ENCODE results near the gene SPATS2L. TPM values are rescaled to one million over a fixed set of nuclear protein-coding genes. Genes with fewer than 3 reads are reported as not detected.

SPATS2L gene
- total and polyA plus RNA-seq, 2 donors (not counting 1 experiment from before 2014, with no cell fraction given) = 0.27 to 0.44 TPM

DNA sequence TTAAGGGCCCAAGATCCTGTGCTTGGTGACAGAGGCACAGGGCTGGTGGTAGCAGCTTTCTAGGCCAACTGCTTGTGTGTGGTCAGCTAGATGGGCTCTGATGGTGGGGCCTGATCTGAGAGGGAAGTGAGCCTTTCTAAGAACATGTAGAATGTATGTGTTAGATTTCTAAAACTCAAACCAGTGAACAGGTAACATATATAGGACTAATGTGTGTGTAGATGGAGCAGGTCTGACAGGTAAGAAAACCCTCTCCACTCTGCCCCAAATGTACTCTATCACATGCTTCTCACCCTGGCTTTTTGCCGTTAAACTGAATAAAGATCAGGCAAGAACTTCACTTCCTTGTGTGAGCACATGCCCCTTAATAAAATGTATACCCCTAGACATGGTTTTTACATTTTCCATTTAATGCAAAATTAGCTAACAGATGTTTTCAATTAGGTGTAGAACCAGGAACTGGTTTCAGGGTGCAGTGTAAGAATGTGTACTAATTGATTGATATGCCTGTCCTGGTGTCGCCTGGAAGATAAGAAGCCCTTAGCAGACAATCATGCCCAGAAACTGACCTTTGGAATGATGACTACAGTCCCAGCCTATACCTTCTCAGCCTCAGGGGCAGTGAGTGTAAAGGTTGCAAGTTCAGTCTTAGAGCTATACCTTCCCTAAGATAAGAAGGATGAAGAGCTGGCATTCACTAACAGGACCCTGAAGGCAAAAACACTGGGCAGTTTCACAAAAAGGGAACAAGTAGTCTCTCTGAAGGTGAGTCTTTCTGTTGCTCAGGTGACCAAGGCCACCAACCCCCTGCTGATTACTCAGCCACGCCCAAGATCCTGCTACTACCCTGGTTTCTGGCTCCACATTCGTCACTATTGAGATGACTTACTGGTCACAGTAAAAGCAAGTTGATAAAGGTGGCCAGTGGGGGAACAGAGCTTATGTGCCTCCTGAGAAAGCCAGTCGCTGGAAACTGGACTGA lies 71.2 kb downstream of the SPATS2L start:
- Histone ChIP-seq H3K27ac (ENCODE audit: low read length in 2 of 2) (no peak overlapping the region), H3K9me3 (ENCODE audit: control extremely low read depth in 1 of 3, control insufficient read depth in 2 of 3, insufficient read depth in 1 of 3, low read length in 2 of 3) (no peaks in the 10 kb centered on the region), H3K36me3 (replicated peaks in 1 of 2; ENCODE audit: control extremely low read depth in 1 of 2, control insufficient read depth in 1 of 2, extremely low read depth in 1 of 2, insufficient read depth in 2 of 2, low read length in 1 of 2) (no peaks in the 10 kb centered on the region), H4K20me1 (ENCODE audit: control insufficient read depth, insufficient read depth, low read length, poor library complexity, severe bottlenecking) (no peaks in the 10 kb centered on the region), H3K4me2 (replicated peaks; ENCODE audit: low read depth, low read length, poor library complexity, severe bottlenecking) (no peak overlapping the region), H3K4me3 (ENCODE audit: control extremely low read depth in 1 of 5, extremely low read depth in 1 of 5, insufficient read depth in 1 of 5, low read depth in 2 of 5, low read length in 4 of 5) (no peak overlapping the region), H3K27me3 (replicated peaks in 1 of 4; ENCODE audit: control extremely low read depth in 1 of 4, control insufficient read depth in 3 of 4, insufficient read depth in 4 of 4, low read length in 3 of 4) (no peaks in the 10 kb centered on the region), H3K79me2 (ENCODE audit: control insufficient read depth, insufficient read depth, low read length) (no peaks in the 10 kb centered on the region), H3K9ac (ENCODE audit: low read length) (no peak overlapping the region), H2AFZ (ENCODE audit: insufficient read depth, low read depth, low read length, poor library complexity, severe bottlenecking) (peak overlapping the region; percentile 45), H3K4me1 (ENCODE audit: control insufficient read depth in 2 of 2, insufficient read depth in 2 of 2, low read length in 2 of 2) (peaks cover 5 to 16% of the 10 kb centered on the region in 2 donors)
- H3K27me3 Mint-ChIP-seq = no peaks in the 10 kb centered on the region
- WGBS (ENCODE audit: insufficient coverage) = 97% methylated on average over 3 of the region's 5 CpGs
- no peak overlapping the region for H3K27ac Mint-ChIP-seq
- no peak for ATAC-seq (ENCODE audit: low read depth)
- no peak for DNase-seq
- intact Hi-C loops (cut with micrococcal nuclease) = no loop called here
- no peaks in the 10 kb centered on the region for H3K9me3 Mint-ChIP-seq (ENCODE audit: insufficient read depth)
- POLR2A ChIA-PET = no interaction called here
- H3K4me3 Mint-ChIP-seq = no peak overlapping the region
- CTCF ChIA-PET = no interaction called here
- TF ChIP-seq EZH2 (IDR thresholded peaks at IDR 0.05; ENCODE audit: borderline replicate concordance, insufficient read depth, low read depth, low read length, poor library complexity, severe bottlenecking) = no peak
- TF ChIP-seq, protein P1, sequence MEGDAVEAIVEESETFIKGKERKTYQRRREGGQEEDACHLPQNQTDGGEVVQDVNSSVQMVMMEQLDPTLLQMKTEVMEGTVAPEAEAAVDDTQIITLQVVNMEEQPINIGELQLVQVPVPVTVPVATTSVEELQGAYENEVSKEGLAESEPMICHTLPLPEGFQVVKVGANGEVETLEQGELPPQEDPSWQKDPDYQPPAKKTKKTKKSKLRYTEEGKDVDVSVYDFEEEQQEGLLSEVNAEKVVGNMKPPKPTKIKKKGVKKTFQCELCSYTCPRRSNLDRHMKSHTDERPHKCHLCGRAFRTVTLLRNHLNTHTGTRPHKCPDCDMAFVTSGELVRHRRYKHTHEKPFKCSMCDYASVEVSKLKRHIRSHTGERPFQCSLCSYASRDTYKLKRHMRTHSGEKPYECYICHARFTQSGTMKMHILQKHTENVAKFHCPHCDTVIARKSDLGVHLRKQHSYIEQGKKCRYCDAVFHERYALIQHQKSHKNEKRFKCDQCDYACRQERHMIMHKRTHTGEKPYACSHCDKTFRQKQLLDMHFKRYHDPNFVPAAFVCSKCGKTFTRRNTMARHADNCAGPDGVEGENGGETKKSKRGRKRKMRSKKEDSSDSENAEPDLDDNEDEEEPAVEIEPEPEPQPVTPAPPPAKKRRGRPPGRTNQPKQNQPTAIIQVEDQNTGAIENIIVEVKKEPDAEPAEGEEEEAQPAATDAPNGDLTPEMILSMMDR (IDR thresholded peaks at IDR 0.05) = no peak
- peaks cover 16% of the 10 kb centered on the region for H3K4me1 Mint-ChIP-seq
